Measurements from ENCODE around the gene MAGEA2. TPM values are rescaled to one million over a fixed set of nuclear protein-coding genes. Genes with fewer than 3 reads are reported as not detected.
"Not testable (repeated sequence)": the region's sequence is repeated elsewhere in the genome, so short reads cannot be mapped to it uniquely, and the experiment has no call there.

Gene MAGEA2
- total RNA-seq, 1 experiment from 2014 or later = not detected

DNA sequence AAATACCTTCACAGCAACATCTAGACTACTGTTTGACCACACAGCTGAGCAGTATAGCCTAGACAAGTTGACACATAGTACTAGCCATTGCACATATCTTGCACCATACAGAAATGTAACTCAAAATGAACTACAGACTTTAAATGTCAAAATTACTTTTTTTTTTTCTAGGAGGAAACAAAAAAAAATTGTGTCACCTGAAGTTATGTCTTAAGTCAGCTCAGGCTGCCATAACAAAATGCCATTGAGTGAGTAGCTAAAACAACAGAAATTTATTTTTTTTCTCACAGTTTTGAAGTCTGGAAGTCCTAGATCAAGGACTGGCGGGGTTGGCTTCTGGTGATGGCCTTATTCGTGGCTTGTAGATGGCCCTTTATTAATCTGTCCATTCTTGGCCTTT is 44.5 kb downstream of the MAGEA2 start, which contains the start of gene CSAG2:
TSS of gene CSAG2 (minus strand) at position 101 of the 400 bp plus-strand sequence. CDS start 161 bp downstream, outside the sequence.
- not testable (repeated sequence) for DNase-seq (ENCODE audit: low read depth)

DNA sequence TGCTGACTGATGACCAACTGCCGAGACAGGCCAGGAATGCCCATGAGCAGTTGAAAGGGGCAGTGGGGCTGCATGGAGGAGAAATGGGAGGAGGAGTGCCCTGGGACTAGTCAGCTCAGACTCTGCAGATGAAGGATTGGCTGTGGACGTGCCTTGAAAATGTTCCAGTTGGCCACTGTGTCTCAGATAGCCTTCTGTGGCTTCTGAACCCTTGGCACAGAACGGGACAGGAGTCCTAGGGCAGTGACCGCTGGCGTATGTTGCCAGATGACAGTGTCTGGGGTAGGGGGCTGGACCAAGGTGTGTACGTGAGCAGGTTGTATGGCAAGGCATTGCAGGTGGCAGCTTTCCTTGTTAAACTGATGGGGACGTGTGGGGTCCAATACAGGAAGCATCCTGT is 47.1 kb downstream of the MAGEA2 start:
- not testable (repeated sequence) for DNase-seq (ENCODE audit: low read depth)

DNA sequence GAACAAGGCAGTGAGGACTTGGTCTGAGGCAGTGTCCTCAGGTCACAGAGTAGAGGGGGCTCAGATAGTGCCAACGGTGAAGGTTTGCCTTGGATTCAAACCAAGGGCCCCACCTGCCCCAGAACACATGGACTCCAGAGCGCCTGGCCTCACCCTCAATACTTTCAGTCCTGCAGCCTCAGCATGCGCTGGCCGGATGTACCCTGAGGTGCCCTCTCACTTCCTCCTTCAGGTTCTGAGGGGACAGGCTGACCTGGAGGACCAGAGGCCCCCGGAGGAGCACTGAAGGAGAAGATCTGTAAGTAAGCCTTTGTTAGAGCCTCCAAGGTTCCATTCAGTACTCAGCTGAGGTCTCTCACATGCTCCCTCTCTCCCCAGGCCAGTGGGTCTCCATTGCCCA is 53.3 kb downstream of the MAGEA2 start:
- DNase-seq (ENCODE audit: low read depth) = not testable (repeated sequence)

Other genes with a start within 250 kb of the MAGEA2 start
- not detected in 2 replicates for gene GABRQ, start 115.9 kb downstream of the MAGEA2 start, total RNA-seq (2014; rRNA removed)
- gene MAGEA3, start 55.0 kb downstream of the MAGEA2 start, total RNA-seq (2014; rRNA removed) = not detected in 2 replicates
- gene CSAG2, start 44.6 kb downstream of the MAGEA2 start, total RNA-seq (2014; rRNA removed) = not detected in 2 replicates
- gene MAGEA2B, start 39.2 kb downstream of the MAGEA2 start, total RNA-seq (2014; rRNA removed) = not detected in 2 replicates
- gene CSAG1, start 20.1 kb downstream of the MAGEA2 start, total RNA-seq (2014; rRNA removed) = not detected in 2 replicates
- not detected in 2 replicates for gene MAGEA12, start 20.1 kb downstream of the MAGEA2 start, total RNA-seq (2014; rRNA removed)
- not detected in 2 replicates for gene CSAG3, start 5.4 kb upstream of the MAGEA2 start, total RNA-seq (2014; rRNA removed)
- not detected in 2 replicates for gene MAGEA6, start 15.8 kb upstream of the MAGEA2 start, total RNA-seq (2014; rRNA removed)
- 48.7 and 52.2 TPM in 2 replicates for gene CETN2, start 76.9 kb upstream of the MAGEA2 start, total RNA-seq (2014; rRNA removed)
- gene NSDHL, start 77.2 kb upstream of the MAGEA2 start, total RNA-seq (2014; rRNA removed) = 14.1 and 15.6 TPM in 2 replicates
- gene ZNF185, start 144.2 kb upstream of the MAGEA2 start, total RNA-seq (2014; rRNA removed) = 0.38 and 0.92 TPM in 2 replicates
- gene PNMA5, start 240.3 kb upstream of the MAGEA2 start, total RNA-seq (2014; rRNA removed) = not detected in 2 replicates

All from LHCN-M2 (cell line).